Activated naive CD4-positive, alpha-beta T cell treated with anti-CD3 and anti-CD28 coated beads, Interleukin-2, amount 50 U/mL, for 16 hours (primary cell): ENCODE measurements around the gene DLGAP1.
A peak's percentile ranks its signal among the peaks of the same experiment; 100 is the strongest.
"Not testable (repeated sequence)": the region's sequence is repeated elsewhere in the genome, so short reads cannot be mapped to it uniquely, and the experiment has no call there.

Experiments used
- DNase-seq: peaks from one replicate; pipeline ENCODE4 v3.0.0-alpha.2; 2020

DLGAP1 gene

GRCh38 chr18:3595369-3596273 is 859.5 kb downstream of the DLGAP1 start:
- no peak for DNase-seq

- no peak for DNase-seq
Observed at GRCh38 chr18:3594760-3595368, 860.2 kb downstream of the DLGAP1 start.

GRCh38 chr18:3593904-3594759 is 861.0 kb downstream of the DLGAP1 start:
- peak; percentile 84 for DNase-seq

GRCh38 chr18:3593381-3593903 is 861.7 kb downstream of the DLGAP1 start:
- no peak for DNase-seq

- no peak for DNase-seq
Observed at GRCh38 chr18:3592864-3593263, 862.2 kb downstream of the DLGAP1 start.

- DNase-seq = no peak
Observed at GRCh38 chr18:3590096-3590630, 864.9 kb downstream of the DLGAP1 start.

- peak; percentile 65 for DNase-seq
Observed at GRCh38 chr18:3585656-3586509, 869.2 kb downstream of the DLGAP1 start.

DNA sequence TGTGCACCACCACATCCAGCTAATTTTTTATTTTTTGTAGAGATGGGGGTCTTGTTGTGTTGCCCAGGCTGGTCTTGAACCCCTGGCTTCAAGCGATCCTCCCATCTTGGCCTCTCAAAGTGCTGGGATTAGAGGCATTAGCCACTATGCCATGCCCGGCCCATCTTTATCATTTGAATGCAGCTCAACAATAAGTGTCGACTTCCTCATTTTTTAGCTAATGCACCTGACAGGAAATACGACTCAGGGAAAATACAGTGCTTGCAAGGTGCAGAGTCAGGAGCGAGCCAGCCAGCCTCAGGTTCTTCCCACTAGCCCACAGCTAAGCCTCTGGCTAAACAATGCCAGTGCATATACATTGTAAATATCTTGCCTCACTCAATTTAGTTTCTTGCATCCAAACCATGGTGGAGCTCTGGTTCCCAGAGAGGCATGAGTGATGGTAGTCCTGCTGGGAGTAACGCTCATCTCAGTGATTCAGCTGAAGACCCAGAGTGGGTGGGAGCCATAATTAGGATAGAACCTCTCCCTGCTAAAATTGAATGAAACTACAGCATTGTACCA is 870.1 kb downstream of the DLGAP1 start:
- DNase-seq = no peak

DNA sequence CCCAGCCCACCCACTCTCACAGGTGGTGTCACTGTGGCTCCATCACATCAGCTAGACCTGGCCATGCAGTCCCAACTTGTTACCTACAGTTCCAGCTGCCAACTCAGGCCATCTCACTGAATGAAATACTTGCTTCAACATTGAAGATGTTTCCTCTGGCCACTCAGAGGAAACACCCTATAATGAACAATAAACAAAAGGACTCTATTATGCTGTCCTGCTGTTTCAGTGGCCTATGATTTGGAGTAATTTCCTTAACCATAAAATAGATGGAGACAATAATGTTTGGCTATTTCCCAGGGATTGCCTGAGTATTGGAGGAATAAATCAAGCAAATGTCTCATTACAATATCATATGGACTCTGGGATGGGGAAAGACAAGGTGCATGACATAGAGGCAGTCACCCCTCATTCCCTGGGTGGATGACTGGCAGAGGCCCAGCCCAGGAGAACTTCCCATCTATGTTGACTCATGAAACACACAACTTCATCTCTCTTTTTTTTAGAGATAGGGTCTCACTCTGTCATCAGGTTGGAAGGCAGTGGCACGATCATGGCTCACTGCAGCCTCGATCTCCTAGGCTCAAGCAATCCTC is 870.7 kb downstream of the DLGAP1 start:
- DNase-seq = no peak

- DNase-seq = no peak
Observed at GRCh38 chr18:3583873-3584247, 871.2 kb downstream of the DLGAP1 start.

GRCh38 chr18:3583106-3583872 is 871.8 kb downstream of the DLGAP1 start:
- not testable (repeated sequence) for DNase-seq

- no peak for DNase-seq
Observed at GRCh38 chr18:3581890-3582289, 873.2 kb downstream of the DLGAP1 start.

- DNase-seq = not testable (repeated sequence)
Observed at GRCh38 chr18:3580523-3581025, 874.5 kb downstream of the DLGAP1 start.

- no peak for DNase-seq
Observed at GRCh38 chr18:3579701-3580100, 875.4 kb downstream of the DLGAP1 start.

GRCh38 chr18:3578621-3579020 is 876.5 kb downstream of the DLGAP1 start:
- DNase-seq = no peak

GRCh38 chr18:3577281-3577855 is 877.7 kb downstream of the DLGAP1 start:
- no peak for DNase-seq

DNA sequence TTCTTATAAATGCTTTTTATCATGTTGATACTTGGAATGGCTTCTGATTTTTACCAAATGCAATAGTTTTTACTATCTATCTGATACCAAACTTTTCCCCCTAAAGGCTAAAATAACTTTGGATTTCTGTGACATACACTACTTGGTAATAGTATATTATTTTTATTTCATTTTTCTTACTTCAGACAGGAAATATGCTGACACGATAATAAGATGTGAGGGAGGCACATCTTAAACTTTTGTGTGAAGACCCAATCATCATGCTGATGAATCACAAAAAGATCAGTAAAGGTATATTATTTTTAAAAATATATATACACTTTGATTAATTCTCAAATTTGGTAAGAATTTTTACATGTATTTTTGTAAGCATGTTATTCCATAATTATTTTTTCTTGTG is 882.3 kb downstream of the DLGAP1 start:
- DNase-seq = no peak

DNA sequence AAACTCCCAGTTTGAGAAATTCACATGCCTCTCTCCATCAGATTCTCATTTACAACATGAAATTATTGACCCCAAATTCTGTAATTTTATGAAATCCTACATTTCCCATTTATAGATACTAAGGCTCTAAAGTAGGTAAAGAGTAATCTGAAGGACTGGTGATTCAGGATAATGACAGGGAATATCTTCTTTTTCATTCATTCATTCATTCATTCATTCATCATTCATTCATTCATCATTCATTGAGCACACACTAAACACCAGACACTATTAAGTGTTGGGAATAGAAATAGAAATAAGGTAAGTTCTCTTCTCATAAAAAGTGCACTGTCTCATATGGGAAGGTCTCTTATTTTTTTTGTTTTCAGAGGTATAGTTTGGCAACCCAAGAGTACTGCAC is 888.3 kb downstream of the DLGAP1 start:
- no peak for DNase-seq

DNA sequence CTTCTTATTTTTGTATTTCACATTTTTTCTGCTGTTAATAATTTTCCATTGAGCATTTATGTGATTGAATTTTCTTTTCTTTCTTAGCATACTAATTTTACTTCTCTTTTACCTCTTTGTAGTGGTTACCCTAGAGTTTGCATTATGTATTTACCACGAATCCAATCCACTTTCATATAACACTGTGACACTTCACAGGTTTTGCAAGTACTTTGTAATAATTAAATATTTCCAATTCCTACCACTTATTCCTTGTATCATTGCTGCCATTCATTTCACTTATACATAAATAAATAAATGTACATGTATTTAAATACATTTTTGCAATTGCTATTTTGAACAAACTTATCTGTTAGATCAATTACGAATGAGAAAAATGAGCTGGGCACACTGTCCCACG is 894.4 kb downstream of the DLGAP1 start:
- DNase-seq = no peak
